Measurements from ENCODE around the gene DOCK1.

DNA sequence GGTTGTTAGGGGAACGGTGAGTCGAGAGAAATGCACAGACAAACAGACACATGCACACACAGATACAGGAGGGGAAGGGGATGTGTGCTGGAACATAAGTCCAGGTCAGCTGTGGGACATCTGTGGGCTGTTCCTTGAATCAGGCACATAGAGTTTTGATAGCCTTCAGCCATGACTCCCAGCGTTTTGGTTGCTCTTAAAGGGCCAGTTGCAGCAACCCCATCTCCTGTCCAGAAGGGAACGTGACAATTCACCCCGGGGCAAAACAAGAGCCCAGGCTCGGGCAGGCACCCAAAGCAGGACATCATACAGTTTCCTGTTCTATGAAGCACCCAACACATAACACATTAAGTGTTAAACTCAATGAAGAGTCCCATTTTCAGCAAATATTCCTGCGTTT, 281.6 kb downstream of the DOCK1 start:
- TF ChIP-seq, protein P1, sequence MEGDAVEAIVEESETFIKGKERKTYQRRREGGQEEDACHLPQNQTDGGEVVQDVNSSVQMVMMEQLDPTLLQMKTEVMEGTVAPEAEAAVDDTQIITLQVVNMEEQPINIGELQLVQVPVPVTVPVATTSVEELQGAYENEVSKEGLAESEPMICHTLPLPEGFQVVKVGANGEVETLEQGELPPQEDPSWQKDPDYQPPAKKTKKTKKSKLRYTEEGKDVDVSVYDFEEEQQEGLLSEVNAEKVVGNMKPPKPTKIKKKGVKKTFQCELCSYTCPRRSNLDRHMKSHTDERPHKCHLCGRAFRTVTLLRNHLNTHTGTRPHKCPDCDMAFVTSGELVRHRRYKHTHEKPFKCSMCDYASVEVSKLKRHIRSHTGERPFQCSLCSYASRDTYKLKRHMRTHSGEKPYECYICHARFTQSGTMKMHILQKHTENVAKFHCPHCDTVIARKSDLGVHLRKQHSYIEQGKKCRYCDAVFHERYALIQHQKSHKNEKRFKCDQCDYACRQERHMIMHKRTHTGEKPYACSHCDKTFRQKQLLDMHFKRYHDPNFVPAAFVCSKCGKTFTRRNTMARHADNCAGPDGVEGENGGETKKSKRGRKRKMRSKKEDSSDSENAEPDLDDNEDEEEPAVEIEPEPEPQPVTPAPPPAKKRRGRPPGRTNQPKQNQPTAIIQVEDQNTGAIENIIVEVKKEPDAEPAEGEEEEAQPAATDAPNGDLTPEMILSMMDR (IDR thresholded peaks at IDR 0.05): no peak
- no peak for TF ChIP-seq POLR2A (IDR thresholded peaks at IDR 0.05)
